ENCODE data around the gene HOXA9. TPM values are rescaled to one million over a fixed set of nuclear protein-coding genes. Genes with fewer than 3 reads are reported as not detected.

HOXA9 gene
- total and polyA plus RNA-seq, 4 donors = 1.5 to 20.4 (median 6.2) TPM

DNA sequence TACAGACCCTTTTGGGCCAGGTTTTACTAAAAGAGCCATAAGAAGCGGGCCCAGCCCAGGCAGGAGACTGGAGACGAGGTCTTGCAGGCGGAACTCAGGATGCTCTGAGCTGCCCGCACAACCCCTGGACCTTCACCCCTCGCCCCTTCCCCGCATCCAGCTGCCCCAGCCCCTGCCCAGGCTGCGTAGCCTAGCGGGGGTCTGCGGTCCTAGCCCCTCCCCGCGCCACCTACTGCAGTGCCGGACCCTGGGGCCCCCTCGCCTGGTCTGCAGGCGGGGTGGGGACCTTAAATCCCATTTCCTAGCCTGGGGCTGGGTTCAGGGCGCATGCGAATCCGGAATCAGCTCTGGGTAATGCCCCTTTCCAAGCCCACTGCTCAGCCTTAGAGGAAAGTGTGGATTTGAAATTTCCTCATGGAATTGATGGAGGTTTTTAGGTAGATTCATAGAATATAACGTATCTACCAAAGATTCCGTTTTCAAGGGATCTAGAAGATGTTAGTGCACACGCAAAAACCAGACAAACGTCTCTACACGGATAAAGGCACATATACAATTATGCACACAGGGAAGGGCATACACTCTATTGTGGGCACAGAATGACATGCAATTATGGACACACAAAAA, 12.4 kb downstream of the HOXA9 start:
- Histone ChIP-seq H3K4me3 (ENCODE audit: low read depth, low read length) (peak overlapping the region; percentile 91), H3K27ac (ENCODE audit: low read depth, low read length) (peak overlapping the region; percentile 99), H3K27me3 (ENCODE audit: control insufficient read depth, insufficient read depth, low read length) (no peaks in the 10 kb centered on the region), H3K9me3 (ENCODE audit: control insufficient read depth, insufficient read depth, low read length) (no peaks in the 10 kb centered on the region), H3K4me1 (ENCODE audit: control insufficient read depth, insufficient read depth, low read length) (peaks cover 76% of the 10 kb centered on the region), H3K36me3 (ENCODE audit: control insufficient read depth, insufficient read depth, low read length) (peaks cover 14% of the 10 kb centered on the region)
- peak in 1 of 6 donors; percentile 64 for DNase-seq (ENCODE audit: low read depth in 4 of 6, low spot score in 6 of 6)
- WGBS (ENCODE audit: insufficient coverage) = 20% methylated on average over 14 of the region's 22 CpGs

DNA sequence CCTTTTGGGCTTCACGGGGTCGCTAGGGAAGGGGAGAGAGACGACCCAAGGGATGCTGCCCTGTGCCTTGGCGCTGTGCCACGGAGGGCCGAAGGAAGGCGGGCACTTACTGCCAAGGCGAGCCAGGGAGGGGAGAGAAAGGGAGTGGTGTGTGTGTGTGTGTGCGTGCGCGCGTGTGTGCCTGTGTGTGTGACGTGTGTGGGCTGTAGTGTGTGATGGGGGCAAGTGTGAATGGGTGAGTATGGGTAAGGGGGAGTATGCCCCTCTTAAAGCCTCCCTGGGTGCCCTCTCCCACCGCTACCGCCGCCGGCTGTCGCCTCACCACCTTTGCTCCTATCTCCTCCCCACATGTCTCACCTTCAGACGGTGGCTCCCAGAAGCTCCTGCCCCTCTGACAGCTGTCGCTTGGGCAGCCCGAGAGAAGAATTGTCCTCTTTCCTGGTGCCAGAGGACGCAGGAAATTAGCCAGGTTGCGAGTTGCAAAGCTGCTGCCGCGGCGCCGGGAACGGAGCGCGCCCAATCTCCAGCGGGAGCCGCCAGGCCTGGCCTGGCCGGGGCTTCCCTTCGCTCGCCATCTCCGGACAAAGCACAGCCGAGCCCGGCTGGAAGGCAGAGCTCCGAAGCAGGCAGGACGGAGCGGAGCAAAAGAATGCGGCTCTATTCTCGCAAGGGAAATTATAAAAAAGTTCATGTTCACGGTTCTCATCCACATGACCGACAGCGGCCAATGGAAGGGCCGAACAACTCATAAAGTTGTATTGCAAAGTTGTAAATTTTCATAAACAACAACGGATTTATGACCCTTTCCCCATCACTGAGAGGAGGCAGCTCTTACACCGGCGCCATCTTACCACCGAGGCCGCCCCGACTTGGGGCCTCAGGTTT, 13.2 kb downstream of the HOXA9 start, which contains the start of gene HOXA3:
HOXA3 (minus strand) TSS at position 653 of the 885 bp plus-strand sequence. CDS start 41,943 bp downstream, outside the sequence.
- Histone ChIP-seq H3K27ac (ENCODE audit: low read depth, low read length) (peak within 1 kb of the TSS; percentile 99), H3K9me3 (ENCODE audit: control insufficient read depth, insufficient read depth, low read length) (no peaks in the 10 kb centered on the region), H3K27me3 (ENCODE audit: control insufficient read depth, insufficient read depth, low read length) (peaks cover 4% of the 10 kb centered on the region), H3K36me3 (ENCODE audit: control insufficient read depth, insufficient read depth, low read length) (peaks cover 18% of the 10 kb centered on the region), H3K4me3 (ENCODE audit: low read depth, low read length) (peak within 1 kb of the TSS; percentile 91), H3K4me1 (ENCODE audit: control insufficient read depth, insufficient read depth, low read length) (peaks cover 74% of the 10 kb centered on the region)
- DNase-seq (ENCODE audit: low read depth in 4 of 6, low spot score in 6 of 6) = peak in 2 of 6 donors; percentile 81 to 96
- 7% methylated on average over 48 of the region's 53 CpGs for WGBS (ENCODE audit: insufficient coverage)

- no peak for DNase-seq (ENCODE audit: low read depth in 4 of 6, low spot score in 6 of 6)
- H3K27me3 ChIP-seq (ENCODE audit: control insufficient read depth, insufficient read depth, low read length) = peaks cover 4% of the 10 kb centered on the region
- H3K36me3 ChIP-seq (ENCODE audit: control insufficient read depth, insufficient read depth, low read length) = peaks cover 23% of the 10 kb centered on the region
- WGBS (ENCODE audit: insufficient coverage) = under 1% methylated on average over 20 of the region's 27 CpGs
- peak overlapping the region; percentile 91 for H3K4me3 ChIP-seq (ENCODE audit: low read depth, low read length)
- no peaks in the 10 kb centered on the region for H3K9me3 ChIP-seq (ENCODE audit: control insufficient read depth, insufficient read depth, low read length)
- H3K27ac ChIP-seq (ENCODE audit: low read depth, low read length) = peak overlapping the region; percentile 99
- peaks cover 78% of the 10 kb centered on the region for H3K4me1 ChIP-seq (ENCODE audit: control insufficient read depth, insufficient read depth, low read length)
Measured at GRCh38 chr7:27151341-27151930, 13.9 kb downstream of the HOXA9 start.

- under 1% methylated on average over 57 of the region's 58 CpGs for WGBS (ENCODE audit: insufficient coverage)
- Histone ChIP-seq H3K36me3 (ENCODE audit: control insufficient read depth, insufficient read depth, low read length) (peaks cover 25% of the 10 kb centered on the region), H3K27ac (ENCODE audit: low read depth, low read length) (peak overlapping the region; percentile 99), H3K4me3 (ENCODE audit: low read depth, low read length) (peak overlapping the region; percentile 91), H3K4me1 (ENCODE audit: control insufficient read depth, insufficient read depth, low read length) (peaks cover 80% of the 10 kb centered on the region), H3K9me3 (ENCODE audit: control insufficient read depth, insufficient read depth, low read length) (no peaks in the 10 kb centered on the region), H3K27me3 (ENCODE audit: control insufficient read depth, insufficient read depth, low read length) (peaks cover 4% of the 10 kb centered on the region)
- DNase-seq (ENCODE audit: low read depth in 4 of 6, low spot score in 6 of 6) = peak in 2 of 6 donors; percentile 94 to 95
Measured at GRCh38 chr7:27150568-27151340, 14.6 kb downstream of the HOXA9 start.

DNA sequence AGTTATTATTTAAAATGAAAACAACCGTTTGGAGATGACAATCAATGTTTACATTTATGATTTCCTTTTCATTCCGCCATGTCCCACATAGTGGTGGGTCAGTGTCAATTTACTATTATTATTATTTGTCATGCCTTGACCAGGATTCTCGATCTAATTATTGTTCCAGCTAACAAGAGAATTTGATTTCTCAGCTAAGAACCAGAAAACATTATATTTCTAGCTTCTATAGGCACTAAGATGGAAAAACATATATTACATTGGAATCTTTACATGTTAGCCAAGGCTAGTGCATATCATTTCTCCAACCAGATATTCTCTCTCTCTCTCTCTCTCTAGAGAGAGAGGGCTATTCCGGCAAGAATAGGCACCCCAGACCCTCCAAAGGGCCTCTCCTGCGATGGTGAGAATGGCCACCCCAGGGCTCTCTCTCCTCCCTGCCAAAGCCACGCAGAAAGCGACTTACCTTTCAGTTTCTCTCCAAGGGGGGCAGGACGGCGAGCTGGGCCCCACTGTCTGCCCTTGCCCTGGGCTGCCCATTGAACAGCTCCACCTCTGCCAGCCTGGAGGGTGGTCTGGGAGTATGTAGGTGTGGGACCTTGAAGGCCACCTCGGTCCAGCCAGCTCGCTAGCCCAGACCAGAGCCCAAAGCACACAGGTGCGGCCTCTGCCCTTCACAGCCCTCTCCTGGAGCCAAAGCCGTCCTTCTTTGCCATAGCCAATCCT, 15.3 kb downstream of the HOXA9 start:
- Histone ChIP-seq H3K4me3 (ENCODE audit: low read depth, low read length) (peak overlapping the region; percentile 91), H3K27ac (ENCODE audit: low read depth, low read length) (peak overlapping the region; percentile 99), H3K27me3 (ENCODE audit: control insufficient read depth, insufficient read depth, low read length) (peaks cover 4% of the 10 kb centered on the region), H3K36me3 (ENCODE audit: control insufficient read depth, insufficient read depth, low read length) (peaks cover 30% of the 10 kb centered on the region), H3K4me1 (ENCODE audit: control insufficient read depth, insufficient read depth, low read length) (peaks cover 82% of the 10 kb centered on the region), H3K9me3 (ENCODE audit: control insufficient read depth, insufficient read depth, low read length) (no peaks in the 10 kb centered on the region)
- DNase-seq (ENCODE audit: low read depth in 4 of 6, low spot score in 6 of 6) = no peak
- WGBS (ENCODE audit: insufficient coverage) = 32% methylated on average over 7 of the region's 13 CpGs

DNA sequence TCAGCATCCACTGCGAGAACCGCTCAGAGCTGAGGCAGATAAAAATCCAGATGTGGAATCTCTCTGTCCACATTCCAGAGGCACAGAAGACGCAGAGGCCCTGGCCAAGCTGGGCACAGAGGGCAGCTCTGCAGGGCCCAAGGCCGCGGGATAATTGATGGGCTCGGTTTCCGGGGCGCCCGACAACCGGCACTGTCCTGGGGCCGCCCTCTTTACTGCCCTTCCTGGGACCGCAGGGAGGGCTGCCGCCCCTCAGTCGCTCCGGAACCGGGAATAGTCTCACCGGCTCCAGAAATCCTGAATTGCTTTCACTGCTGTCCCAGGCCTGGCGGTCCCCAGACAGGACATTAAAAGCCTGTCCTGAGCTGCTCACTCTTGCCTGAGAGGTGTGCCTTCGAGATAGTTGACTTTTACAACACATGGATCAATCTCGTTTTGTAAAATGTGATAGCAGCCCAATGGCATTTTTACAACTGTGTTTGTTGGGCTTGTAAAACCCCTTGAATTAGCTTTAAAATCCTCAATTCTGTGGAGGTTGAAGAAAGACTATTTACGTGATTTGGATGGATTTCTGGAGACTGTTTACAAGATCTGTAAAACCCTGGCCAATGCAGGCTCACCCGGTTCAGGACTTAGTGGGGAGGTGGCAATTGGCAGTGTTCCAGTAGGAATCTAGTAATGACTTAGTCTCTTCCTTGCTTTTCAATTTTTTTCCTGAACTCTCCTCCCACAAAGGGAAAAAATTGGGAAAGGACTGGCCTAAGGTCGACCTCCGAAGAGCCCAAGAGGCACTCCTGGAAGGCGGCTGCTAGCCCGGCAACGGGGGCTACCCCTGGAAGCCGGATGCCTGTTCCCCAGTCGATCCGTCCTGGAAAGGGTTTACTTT, 16.3 kb downstream of the HOXA9 start:
- H3K27ac ChIP-seq (ENCODE audit: low read depth, low read length) = peak overlapping the region; percentile 99
- no peaks in the 10 kb centered on the region for H3K9me3 ChIP-seq (ENCODE audit: control insufficient read depth, insufficient read depth, low read length)
- 16% methylated on average over 29 of the region's 30 CpGs for WGBS (ENCODE audit: insufficient coverage)
- DNase-seq (ENCODE audit: low read depth in 4 of 6, low spot score in 6 of 6) = peak in 2 of 6 donors; percentile 69 to 84
- H3K4me1 ChIP-seq (ENCODE audit: control insufficient read depth, insufficient read depth, low read length) = peaks cover 81% of the 10 kb centered on the region
- peaks cover 30% of the 10 kb centered on the region for H3K36me3 ChIP-seq (ENCODE audit: control insufficient read depth, insufficient read depth, low read length)
- peak overlapping the region; percentile 91 for H3K4me3 ChIP-seq (ENCODE audit: low read depth, low read length)
- H3K27me3 ChIP-seq (ENCODE audit: control insufficient read depth, insufficient read depth, low read length) = peaks cover 4% of the 10 kb centered on the region

- peaks cover 35% of the 10 kb centered on the region for H3K36me3 ChIP-seq (ENCODE audit: control insufficient read depth, insufficient read depth, low read length)
- no peaks in the 10 kb centered on the region for H3K9me3 ChIP-seq (ENCODE audit: control insufficient read depth, insufficient read depth, low read length)
- 8% methylated on average over 28 of the region's 28 CpGs for WGBS (ENCODE audit: insufficient coverage)
- H3K27me3 ChIP-seq (ENCODE audit: control insufficient read depth, insufficient read depth, low read length) = peaks cover 4% of the 10 kb centered on the region
- H3K4me1 ChIP-seq (ENCODE audit: control insufficient read depth, insufficient read depth, low read length) = peaks cover 80% of the 10 kb centered on the region
- H3K27ac ChIP-seq (ENCODE audit: low read depth, low read length) = peak overlapping the region; percentile 99
- H3K4me3 ChIP-seq (ENCODE audit: low read depth, low read length) = peak overlapping the region; percentile 91
- DNase-seq (ENCODE audit: low read depth in 4 of 6, low spot score in 6 of 6) = no peak
Measured at GRCh38 chr7:27148031-27148755, 17.1 kb downstream of the HOXA9 start.

Data from spinal cord (tissue), 10 donors.